GM23338 (cell line): Measurements from ENCODE around the gene CCDC40.

Experiments used
- CREB1 ChIP-seq: fragments of 250-450 bp; sonication (Bioruptor Pico); IDR thresholded peaks from 2 replicates; pipeline ENCODE4 v1.5.0; 2020; ENCODE audit warnings: low read depth, mild to moderate bottlenecking, moderate library complexity
- CTCF ChIP-seq, 2 experiments: fragments of 200-600 bp in 1 of 2; sonication (generic) in 1 of 2; conservative IDR thresholded peaks; 2 replicates each; pipeline versions ENCODE4 v1.5.1 to v1.6.1; 2016 to 2017; ENCODE audit warnings: antibody characterized with exemption in 2 of 2, low read depth in 2 of 2, mild to moderate bottlenecking in 2 of 2, moderate library complexity in 1 of 2
- ETS1 ChIP-seq: IDR thresholded peaks from 2 replicates; pipeline ENCODE4 v1.6.1; 2016; ENCODE audit warnings: antibody characterized with exemption
- EZH2 ChIP-seq: fragments of 200-600 bp; sonication (generic); IDR thresholded peaks from one replicate; pipeline ENCODE4 v1.8.0; 2017; ENCODE audit warnings: antibody characterized with exemption, mild to moderate bottlenecking, low read depth; ENCODE audit not compliant: unreplicated experiment
- EZH2phosphoT487 ChIP-seq: fragments of 200-600 bp; sonication (generic); IDR thresholded peaks from one replicate; pipeline ENCODE4 v1.8.1; 2018; ENCODE audit warnings: antibody characterized with exemption; ENCODE audit not compliant: unreplicated experiment
- JUNB ChIP-seq: IDR thresholded peaks from one replicate; pipeline ENCODE4 v1.6.1; 2016; ENCODE audit warnings: antibody characterized with exemption; ENCODE audit not compliant: unreplicated experiment
- NANOG ChIP-seq: IDR thresholded peaks from 2 replicates; pipeline ENCODE4 v1.6.1; 2016; ENCODE audit warnings: antibody characterized with exemption, borderline replicate concordance
- POLR2AphosphoS5 ChIP-seq: IDR thresholded peaks from 2 replicates; pipeline ENCODE4 v1.6.1; 2016; ENCODE audit warnings: antibody characterized with exemption, low read depth
- REST ChIP-seq: IDR thresholded peaks from one replicate; pipeline ENCODE4 v1.6.1; 2018; ENCODE audit warnings: antibody characterized with exemption; ENCODE audit not compliant: unreplicated experiment
- STAT1 ChIP-seq: IDR thresholded peaks from one replicate; pipeline ENCODE4 v1.6.1; 2016; ENCODE audit warnings: antibody characterized with exemption; ENCODE audit not compliant: unreplicated experiment
- ZNF114 ChIP-seq: fragments of 250-450 bp; sonication (Bioruptor Pico); IDR thresholded peaks from 2 replicates; pipeline ENCODE4 v1.5.0; 2020; ENCODE audit warnings: mild to moderate bottlenecking, moderate library complexity
- ZNF331 ChIP-seq: fragments of 250-450 bp; sonication (Bioruptor Pico); IDR thresholded peaks from 2 replicates; pipeline ENCODE4 v1.5.0; 2020; ENCODE audit warnings: low read depth, mild to moderate bottlenecking, moderate library complexity
- ZNF462 ChIP-seq: fragments of 250-450 bp; sonication (Bioruptor Pico); IDR thresholded peaks from 2 replicates; pipeline ENCODE4 v1.5.0; 2020; ENCODE audit warnings: mild to moderate bottlenecking, moderate library complexity

GRCh38 chr17:80138856-80139426, 102.5 kb downstream of the CCDC40 start:
- TF ChIP-seq EZH2phosphoT487, result no peak
- no peak for TF ChIP-seq JUNB
- no peak for TF ChIP-seq CTCF (conservative IDR thresholded peaks at IDR 0.05; ENCODE audit: low read depth in 2 of 2)
- TF ChIP-seq POLR2AphosphoS5, result no peak
- TF ChIP-seq REST, result no peak
- TF ChIP-seq EZH2, result no peak
- TF ChIP-seq CREB1, result no peak
- TF ChIP-seq NANOG, result no peak
- TF ChIP-seq ETS1, result no peak
- no peak for TF ChIP-seq ZNF462 (CRISPR knock-in tag)
- TF ChIP-seq STAT1, result no peak
- TF ChIP-seq ZNF114 (CRISPR knock-in tag), result no peak
- TF ChIP-seq ZNF331 (CRISPR knock-in tag), result no peak
